C4-2B (cell line): ENCODE measurements around the gene TFAP2B.

Experiments used
- CTCF ChIP-seq: fragments of 450-650 bp; conservative IDR thresholded peaks from 2 replicates; pipeline ENCODE4 v1.5.1; 2017; ENCODE audit warnings: mild to moderate bottlenecking
- ZFX ChIP-seq: fragments of 450-650 bp; IDR thresholded peaks from 2 replicates; pipeline ENCODE4 v1.6.1; 2017

DNA sequence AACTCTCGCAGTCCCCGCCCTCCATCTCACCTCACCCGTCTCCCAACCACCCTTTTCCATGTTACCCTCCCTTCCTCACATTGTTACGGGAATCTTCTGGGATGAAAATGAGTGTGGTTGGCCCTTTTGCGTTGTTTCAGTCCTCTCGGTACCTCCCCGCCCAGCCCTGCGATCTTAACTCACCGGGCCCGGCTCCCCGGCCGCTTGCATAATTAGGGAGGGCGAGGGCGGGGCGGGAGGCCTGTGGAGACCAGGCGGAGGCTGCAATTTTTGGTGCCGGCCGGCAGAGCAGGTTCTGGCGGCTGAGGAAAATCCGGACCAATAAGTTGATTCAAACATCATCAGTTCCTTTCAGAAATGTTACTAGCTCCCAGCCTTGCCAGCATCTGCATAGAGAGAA, 25.2 kb downstream of the TFAP2B start:
- TF ChIP-seq CTCF (no peak), ZFX (no peak)
